Measurements from ENCODE around the gene ORMDL2.

DNA sequence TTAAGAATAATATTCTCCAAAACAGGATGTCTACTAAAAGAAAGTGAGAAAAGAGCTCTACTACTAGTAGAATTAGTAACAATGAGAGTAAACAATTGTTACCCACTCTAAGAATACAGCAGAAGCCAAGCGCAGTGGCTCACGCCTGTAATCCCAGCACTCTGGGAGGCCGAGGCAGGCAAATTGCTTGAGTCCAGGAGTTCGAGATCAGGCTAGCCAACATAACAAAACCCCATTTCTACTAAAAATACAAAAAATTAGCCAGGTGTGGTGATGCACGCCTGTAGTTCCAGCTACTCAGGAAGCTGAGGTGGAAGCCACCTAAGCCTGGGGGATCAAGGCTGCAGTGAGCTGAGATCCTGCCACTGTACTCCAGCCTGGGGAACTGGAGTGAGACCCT lies 6.9 kb downstream of the ORMDL2 start:
- TF ChIP-seq POLR2AphosphoS2 (IDR thresholded peaks at IDR 0.05; ENCODE audit: low read depth, low read length) (no peak), EP300 (IDR thresholded peaks at IDR 0.05; ENCODE audit: borderline replicate concordance in 1 of 2, control insufficient read depth in 1 of 2, low read depth in 2 of 2, low read length in 2 of 2) (no peak), RFX5 (IDR thresholded peaks at IDR 0.05; ENCODE audit: low read depth, low read length) (no peak), MTA2 (IDR thresholded peaks at IDR 0.05; ENCODE audit: low read depth) (no peak), CTCF (IDR thresholded peaks at IDR 0.05 in 2 of 3, conservative IDR thresholded peaks at IDR 0.05 in 1 of 3; ENCODE audit: control insufficient read depth in 2 of 3, extremely low read depth in 1 of 3, insufficient read depth in 1 of 3, low read depth in 3 of 3, low read length in 3 of 3) (no peak), PRDM15 (CRISPR knock-in tag; IDR thresholded peaks at IDR 0.05) (no peak), POLR2AphosphoS5 (IDR thresholded peaks at IDR 0.05; ENCODE audit: low read length) (no peak), TAF1 (IDR thresholded peaks at IDR 0.05; ENCODE audit: borderline replicate concordance, low read depth, low read length) (no peak), NRF1 (conservative IDR thresholded peaks at IDR 0.05; ENCODE audit: low read depth, low read length) (no peak), JUNB (IDR thresholded peaks at IDR 0.05) (no peak), CHD2 (IDR thresholded peaks at IDR 0.05; ENCODE audit: borderline replicate concordance, low read depth, low read length) (no peak), STAT1 (conservative IDR thresholded peaks at IDR 0.05) (no peak), EZH2 (IDR thresholded peaks at IDR 0.05; ENCODE audit: borderline replicate concordance, control insufficient read depth, low read depth, low read length) (no peak)

Data from GM12878 (cell line).